ENCODE data around the gene ADAMTS18.

ADAMTS18 gene

GRCh38 chr16:77444147-77444460 lies 9.3 kb upstream of the ADAMTS18 start:
- TF ChIP-seq, protein P1, sequence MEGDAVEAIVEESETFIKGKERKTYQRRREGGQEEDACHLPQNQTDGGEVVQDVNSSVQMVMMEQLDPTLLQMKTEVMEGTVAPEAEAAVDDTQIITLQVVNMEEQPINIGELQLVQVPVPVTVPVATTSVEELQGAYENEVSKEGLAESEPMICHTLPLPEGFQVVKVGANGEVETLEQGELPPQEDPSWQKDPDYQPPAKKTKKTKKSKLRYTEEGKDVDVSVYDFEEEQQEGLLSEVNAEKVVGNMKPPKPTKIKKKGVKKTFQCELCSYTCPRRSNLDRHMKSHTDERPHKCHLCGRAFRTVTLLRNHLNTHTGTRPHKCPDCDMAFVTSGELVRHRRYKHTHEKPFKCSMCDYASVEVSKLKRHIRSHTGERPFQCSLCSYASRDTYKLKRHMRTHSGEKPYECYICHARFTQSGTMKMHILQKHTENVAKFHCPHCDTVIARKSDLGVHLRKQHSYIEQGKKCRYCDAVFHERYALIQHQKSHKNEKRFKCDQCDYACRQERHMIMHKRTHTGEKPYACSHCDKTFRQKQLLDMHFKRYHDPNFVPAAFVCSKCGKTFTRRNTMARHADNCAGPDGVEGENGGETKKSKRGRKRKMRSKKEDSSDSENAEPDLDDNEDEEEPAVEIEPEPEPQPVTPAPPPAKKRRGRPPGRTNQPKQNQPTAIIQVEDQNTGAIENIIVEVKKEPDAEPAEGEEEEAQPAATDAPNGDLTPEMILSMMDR (IDR thresholded peaks at IDR 0.05; ENCODE audit: extremely low read depth, missing control alignments): no peak
- no peak for DNase-seq (ENCODE audit: low spot score)

- TF ChIP-seq, protein P1 (IDR thresholded peaks at IDR 0.05; ENCODE audit: extremely low read depth, missing control alignments): no peak
- no peak for DNase-seq (ENCODE audit: low spot score)
These were observed 8.7 kb upstream of the ADAMTS18 start for GRCh38 chr16:77443357-77444146.

GRCh38 chr16:77442078-77442477 lies 7.2 kb upstream of the ADAMTS18 start:
- TF ChIP-seq, protein P1 (IDR thresholded peaks at IDR 0.05; ENCODE audit: extremely low read depth, missing control alignments): no peak
- no peak for DNase-seq (ENCODE audit: low spot score)

GRCh38 chr16:77439106-77439505 lies 4.3 kb upstream of the ADAMTS18 start:
- TF ChIP-seq, protein P1 (IDR thresholded peaks at IDR 0.05; ENCODE audit: extremely low read depth, missing control alignments): no peak

DNA sequence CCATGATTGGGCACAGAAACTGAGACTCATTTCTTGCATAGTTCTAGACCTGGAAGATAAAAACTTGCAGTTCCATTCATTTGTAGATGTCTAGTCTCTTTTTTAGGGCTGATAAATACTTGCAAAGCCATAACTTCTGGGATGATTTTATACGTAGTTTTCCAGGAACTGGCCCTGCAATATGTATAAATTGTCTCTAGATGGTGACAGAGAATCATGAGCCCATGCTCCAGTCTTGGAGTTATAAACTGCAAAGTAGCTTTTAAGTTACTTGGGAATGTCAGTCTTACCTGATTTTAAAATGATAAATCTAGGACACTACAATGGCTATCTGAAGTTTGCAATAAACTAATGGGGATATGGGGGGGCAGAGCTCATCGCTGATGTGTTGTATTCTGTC lies 3.0 kb upstream of the ADAMTS18 start:
- DNase-seq (ENCODE audit: low spot score): no peak
- TF ChIP-seq, protein P1 (IDR thresholded peaks at IDR 0.05; ENCODE audit: extremely low read depth, missing control alignments): no peak

More at GRCh38 chr16:77439106-77439505, 4.3 kb upstream of the ADAMTS18 start:
- DNase-seq (ENCODE audit: low spot score): no peak

GRCh38 chr16:77435272-77435820 lies 512 bp upstream of the ADAMTS18 start:
- no peak for DNase-seq (ENCODE audit: low spot score)
- TF ChIP-seq, protein P1 (IDR thresholded peaks at IDR 0.05; ENCODE audit: extremely low read depth, missing control alignments): no peak

DNA sequence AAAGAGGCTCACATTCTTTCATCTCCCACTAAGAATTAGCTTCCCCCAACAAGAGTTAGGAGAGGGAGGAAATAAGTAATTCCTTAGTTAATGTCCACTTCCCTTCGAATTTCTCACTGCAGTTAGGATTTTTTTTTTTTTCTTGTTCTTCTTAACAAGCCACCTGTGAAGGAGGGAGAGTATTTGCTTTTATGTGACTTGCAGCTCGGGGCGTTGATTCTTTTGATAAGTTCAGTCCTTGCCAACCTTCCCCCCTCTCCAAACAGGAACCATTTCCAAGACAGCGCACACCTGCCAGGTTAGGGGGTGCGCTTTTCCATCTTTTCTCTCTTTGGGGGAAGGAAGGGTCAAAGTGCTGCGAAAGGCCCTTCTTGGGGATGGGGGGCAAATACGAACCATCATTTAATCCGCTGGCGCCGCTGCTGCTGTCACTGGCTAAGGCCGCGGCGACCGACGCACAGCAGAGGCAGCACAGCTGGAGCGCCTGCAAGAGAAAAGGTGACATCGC lies 758 bp downstream of the ADAMTS18 start:
- TF ChIP-seq, protein P1 (IDR thresholded peaks at IDR 0.05; ENCODE audit: extremely low read depth, missing control alignments): no peak
- DNase-seq (ENCODE audit: low spot score): no peak

Measured in GM20000 (cell line).